Erythroblast (primary cell): ENCODE data around the gene FRS2.

Experiments used
- GATA1 ChIP-seq: IDR thresholded peaks from 2 replicates; pipeline ENCODE4 v1.6.1; 2011; ENCODE audit warnings: low read depth, mild to moderate bottlenecking, control low read depth, low read length, moderate library complexity
- POLR2A ChIP-seq: IDR thresholded peaks from 2 replicates; pipeline ENCODE4 v1.6.1; 2011; ENCODE audit warnings: mild to moderate bottlenecking, low read length

GRCh38 chr12:69473262-69473661 lies 3.1 kb downstream of the FRS2 start:
- TF ChIP-seq POLR2A (no peak), GATA1 (no peak)
